ENCODE data around the gene LZTFL1.

The LZTFL1 gene

GRCh38 chr3:45807133-45807532 is 34.8 kb downstream of the LZTFL1 start:
- no peak for DNase-seq

- DNase-seq = no peak
Measured at GRCh38 chr3:45806072-45806471, 35.8 kb downstream of the LZTFL1 start.

GRCh38 chr3:45803252-45803935 is 38.5 kb downstream of the LZTFL1 start:
- DNase-seq = no peak

- no peak for DNase-seq
Measured at GRCh38 chr3:45802146-45802545, 39.8 kb downstream of the LZTFL1 start.

- no peak for DNase-seq
Measured at GRCh38 chr3:45800611-45801010, 41.3 kb downstream of the LZTFL1 start.

- DNase-seq = no peak
Measured at GRCh38 chr3:45799586-45799985, 42.3 kb downstream of the LZTFL1 start.

- no peak for DNase-seq
Measured at GRCh38 chr3:45798034-45798433, 43.9 kb downstream of the LZTFL1 start.

GRCh38 chr3:45796902-45797637 is 44.8 kb downstream of the LZTFL1 start:
- no peak for DNase-seq

GRCh38 chr3:45795882-45796765 is 45.8 kb downstream of the LZTFL1 start, which contains the start of gene SLC6A20:
Gene SLC6A20 (minus strand): TSS chr3:45796536. CDS start chr3:45796419, 117 bp downstream.
- no peak for DNase-seq

- no peak for DNase-seq
Measured at GRCh38 chr3:45795509-45795881, 46.4 kb downstream of the LZTFL1 start.

- DNase-seq = no peak
Measured at GRCh38 chr3:45794660-45795059, 47.3 kb downstream of the LZTFL1 start.

GRCh38 chr3:45794177-45794560 is 47.8 kb downstream of the LZTFL1 start:
- no peak for DNase-seq

GRCh38 chr3:45793482-45794176 is 48.3 kb downstream of the LZTFL1 start:
- DNase-seq = no peak

- no peak for DNase-seq
Measured at GRCh38 chr3:45792516-45793172, 49.3 kb downstream of the LZTFL1 start.

GRCh38 chr3:45792036-45792435 is 49.9 kb downstream of the LZTFL1 start:
- no peak for DNase-seq

- no peak for DNase-seq
Measured at GRCh38 chr3:45790596-45790995, 51.3 kb downstream of the LZTFL1 start.

GRCh38 chr3:45789235-45789812 is 52.6 kb downstream of the LZTFL1 start:
- no peak for DNase-seq

- no peak for DNase-seq
Measured at GRCh38 chr3:45787551-45787950, 54.4 kb downstream of the LZTFL1 start.

- DNase-seq = no peak
Measured at GRCh38 chr3:45786801-45787495, 55.0 kb downstream of the LZTFL1 start.

- DNase-seq = no peak
Measured at GRCh38 chr3:45785605-45786150, 56.2 kb downstream of the LZTFL1 start.

- DNase-seq = no peak
Measured at GRCh38 chr3:45783667-45784066, 58.3 kb downstream of the LZTFL1 start.
